NT2/D1 (cell line): ENCODE measurements around the gene DNAJC17.

Experiments
- DNase-seq: peaks from one replicate; pipeline ENCODE4 v3.0.0-alpha.2; 2011; ENCODE audit warnings: low read depth, low spot score
- H3K27me3 ChIP-seq: 2 replicates; pipeline ENCODE4 v1.6.0; 2011; ENCODE audit warnings: mild to moderate bottlenecking; ENCODE audit not compliant: insufficient read length, insufficient read depth
- H3K36me3 ChIP-seq: 2 replicates; pipeline ENCODE4 v1.6.1; 2011; ENCODE audit warnings: mild to moderate bottlenecking, low read length, mixed read lengths; ENCODE audit not compliant: insufficient read depth, insufficient read length
- H3K4me1 ChIP-seq: 2 replicates; pipeline ENCODE4 v1.5.1; 2011; ENCODE audit not compliant: insufficient read depth, insufficient read length
- H3K4me3 ChIP-seq: 2 replicates; pipeline ENCODE4 v1.5.1; 2011; ENCODE audit warnings: low read depth; ENCODE audit not compliant: insufficient read length
- H3K9ac ChIP-seq: 2 replicates; pipeline ENCODE4 v1.6.0; 2011; ENCODE audit warnings: low read depth; ENCODE audit not compliant: insufficient read length
- H3K9me3 ChIP-seq: 2 replicates; pipeline ENCODE4 v1.5.1; 2011; ENCODE audit warnings: mild to moderate bottlenecking, low read length; ENCODE audit not compliant: insufficient read depth
- SUZ12 ChIP-seq: IDR thresholded peaks from 2 replicates; pipeline ENCODE4 v1.6.1; 2011; ENCODE audit not compliant: insufficient read length, insufficient read depth; ENCODE audit errors: extremely low read depth
- YY1 ChIP-seq: IDR thresholded peaks from 2 replicates; pipeline ENCODE4 v1.6.1; 2011; ENCODE audit not compliant: insufficient read length, insufficient read depth
- ZNF274 ChIP-seq: IDR thresholded peaks from 2 replicates; pipeline ENCODE4 v1.6.1; 2011; ENCODE audit warnings: mild to moderate bottlenecking, low read depth, low read length

DNAJC17 gene

DNA sequence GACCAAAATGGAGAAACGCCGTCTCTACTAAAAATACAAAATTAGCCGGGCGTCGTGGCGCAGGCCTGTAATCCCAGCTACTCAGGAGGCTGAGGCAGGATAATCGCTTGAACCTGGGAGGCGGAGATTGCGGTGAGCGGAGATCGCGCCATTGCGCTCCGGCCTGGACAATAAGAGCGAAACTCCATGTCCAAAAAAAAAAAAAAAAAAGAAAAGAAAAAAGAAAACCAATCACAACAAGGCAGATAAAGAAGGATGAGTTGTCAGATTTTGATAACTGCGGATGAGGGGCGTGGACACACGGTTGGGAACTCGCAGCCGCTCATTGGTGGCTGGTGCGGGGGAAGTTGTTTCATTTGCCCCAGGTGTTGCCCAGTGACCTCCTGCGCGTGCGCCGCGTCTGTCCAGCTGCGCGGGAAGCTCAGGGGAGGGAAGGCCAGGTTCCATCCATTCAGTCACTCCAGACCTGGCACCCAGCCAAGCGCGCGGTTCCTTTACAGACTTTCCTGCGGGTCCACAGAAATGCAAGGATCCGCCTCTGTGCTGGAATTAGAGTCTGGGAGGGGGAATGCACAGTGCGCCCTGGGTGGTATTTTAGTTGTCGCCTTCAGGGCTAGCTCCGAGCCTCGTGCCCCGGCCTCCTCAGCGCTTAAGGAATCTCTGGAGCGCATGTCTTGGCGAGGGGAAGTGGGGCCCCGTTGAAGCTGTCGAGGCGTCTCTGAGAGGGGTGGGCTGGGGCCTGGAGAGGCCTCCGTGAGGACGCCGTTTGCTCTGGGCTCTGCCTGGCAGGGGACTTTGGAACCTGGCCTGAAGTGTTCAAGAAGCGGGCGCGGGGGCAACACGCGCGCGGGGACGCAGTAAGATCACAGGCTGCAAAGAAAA is 44.1 kb downstream of the DNAJC17 start:
- no peaks in the 10 kb centered on the region for H3K9me3 ChIP-seq
- peaks cover 17% of the 10 kb centered on the region for H3K4me1 ChIP-seq
- peaks cover 11% of the 10 kb centered on the region for H3K36me3 ChIP-seq
- peak overlapping the region; percentile 87 for H3K9ac ChIP-seq
- TF ChIP-seq YY1 (no peak), ZNF274 (no peak)
- no peak for DNase-seq
- H3K27me3 ChIP-seq: no peaks in the 10 kb centered on the region
- peak overlapping the region; percentile 65 for H3K4me3 ChIP-seq

DNA sequence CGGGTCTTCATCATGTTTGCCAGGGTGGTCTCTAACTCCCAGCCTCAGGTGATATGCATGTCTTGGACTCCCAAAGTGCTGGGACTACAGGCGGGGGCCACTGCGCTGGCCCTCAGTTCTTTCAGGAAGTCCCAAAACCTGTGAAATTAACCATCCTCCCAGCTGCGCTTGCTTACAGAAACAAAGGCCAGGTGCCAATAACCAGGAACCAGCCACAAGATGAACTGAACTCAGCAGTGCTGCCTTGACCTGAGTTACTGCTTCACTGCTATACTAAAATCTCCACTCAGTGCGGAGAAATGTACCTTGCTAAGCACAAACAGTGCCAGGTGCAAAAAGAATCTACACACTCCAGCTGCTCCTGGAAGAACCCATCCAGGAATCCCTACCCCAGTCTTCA is 47.3 kb downstream of the DNAJC17 start:
- H3K4me1 ChIP-seq: no peaks in the 10 kb centered on the region
- no peak overlapping the region for H3K4me3 ChIP-seq
- H3K27me3 ChIP-seq: no peaks in the 10 kb centered on the region
- no peaks in the 10 kb centered on the region for H3K9me3 ChIP-seq
- H3K36me3 ChIP-seq: no peaks in the 10 kb centered on the region
- TF ChIP-seq SUZ12 (no peak), ZNF274 (no peak), YY1 (no peak)
- DNase-seq: no peak
- no peak overlapping the region for H3K9ac ChIP-seq

DNA sequence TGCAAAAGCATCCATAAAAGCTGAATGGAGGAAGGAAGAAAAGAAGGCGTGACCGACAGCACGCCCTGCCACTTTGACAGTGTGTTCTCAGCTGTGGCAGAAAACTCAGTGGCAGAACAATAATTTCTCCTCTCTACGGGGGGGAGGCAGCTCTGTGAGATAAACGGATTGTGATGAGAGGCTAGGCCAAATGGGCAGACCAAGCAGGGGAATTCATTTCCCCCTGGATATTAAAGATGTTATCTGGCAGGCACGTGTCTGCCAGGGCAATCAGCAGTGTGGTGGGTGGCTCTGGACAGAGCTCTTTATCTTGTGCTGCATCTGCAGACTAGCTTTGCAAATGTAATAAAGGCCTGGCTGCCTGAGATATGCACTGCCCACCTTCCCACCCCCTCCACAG is 50.3 kb downstream of the DNAJC17 start:
- Histone ChIP-seq H3K36me3 (peaks cover 4% of the 10 kb centered on the region), H3K4me1 (no peaks in the 10 kb centered on the region), H3K9me3 (no peaks in the 10 kb centered on the region), H3K9ac (no peak overlapping the region), H3K27me3 (no peaks in the 10 kb centered on the region), H3K4me3 (no peak overlapping the region)
- no peak for DNase-seq
- no peak for TF ChIP-seq SUZ12
- no peak for TF ChIP-seq ZNF274
- no peak for TF ChIP-seq YY1

DNA sequence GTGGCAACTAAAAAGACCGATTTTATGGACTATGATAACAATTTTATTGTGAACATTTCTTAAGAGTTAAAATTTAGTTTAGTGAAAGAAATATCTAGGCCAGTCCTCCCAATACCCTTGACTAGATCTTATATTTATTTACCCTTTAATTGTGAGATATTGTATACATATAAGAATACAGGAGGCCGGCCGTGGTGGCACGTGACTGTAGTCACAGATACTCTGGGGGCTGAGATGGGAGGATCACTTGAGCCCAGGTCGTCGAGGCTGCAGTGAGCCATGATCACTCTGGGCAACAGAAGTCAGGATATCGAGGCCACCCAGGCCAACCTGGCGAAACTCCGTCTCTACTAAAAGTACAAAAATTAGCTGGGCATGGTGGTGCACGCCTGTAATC is 51.5 kb downstream of the DNAJC17 start:
- no peaks in the 10 kb centered on the region for H3K9me3 ChIP-seq
- H3K36me3 ChIP-seq: peaks cover 15% of the 10 kb centered on the region
- H3K27me3 ChIP-seq: no peaks in the 10 kb centered on the region
- no peak for DNase-seq
- H3K4me1 ChIP-seq: no peaks in the 10 kb centered on the region
- H3K9ac ChIP-seq: peak overlapping the region; percentile 95
- no peak overlapping the region for H3K4me3 ChIP-seq
- TF ChIP-seq ZNF274: no peak
- TF ChIP-seq YY1: no peak
- TF ChIP-seq SUZ12: no peak

DNA sequence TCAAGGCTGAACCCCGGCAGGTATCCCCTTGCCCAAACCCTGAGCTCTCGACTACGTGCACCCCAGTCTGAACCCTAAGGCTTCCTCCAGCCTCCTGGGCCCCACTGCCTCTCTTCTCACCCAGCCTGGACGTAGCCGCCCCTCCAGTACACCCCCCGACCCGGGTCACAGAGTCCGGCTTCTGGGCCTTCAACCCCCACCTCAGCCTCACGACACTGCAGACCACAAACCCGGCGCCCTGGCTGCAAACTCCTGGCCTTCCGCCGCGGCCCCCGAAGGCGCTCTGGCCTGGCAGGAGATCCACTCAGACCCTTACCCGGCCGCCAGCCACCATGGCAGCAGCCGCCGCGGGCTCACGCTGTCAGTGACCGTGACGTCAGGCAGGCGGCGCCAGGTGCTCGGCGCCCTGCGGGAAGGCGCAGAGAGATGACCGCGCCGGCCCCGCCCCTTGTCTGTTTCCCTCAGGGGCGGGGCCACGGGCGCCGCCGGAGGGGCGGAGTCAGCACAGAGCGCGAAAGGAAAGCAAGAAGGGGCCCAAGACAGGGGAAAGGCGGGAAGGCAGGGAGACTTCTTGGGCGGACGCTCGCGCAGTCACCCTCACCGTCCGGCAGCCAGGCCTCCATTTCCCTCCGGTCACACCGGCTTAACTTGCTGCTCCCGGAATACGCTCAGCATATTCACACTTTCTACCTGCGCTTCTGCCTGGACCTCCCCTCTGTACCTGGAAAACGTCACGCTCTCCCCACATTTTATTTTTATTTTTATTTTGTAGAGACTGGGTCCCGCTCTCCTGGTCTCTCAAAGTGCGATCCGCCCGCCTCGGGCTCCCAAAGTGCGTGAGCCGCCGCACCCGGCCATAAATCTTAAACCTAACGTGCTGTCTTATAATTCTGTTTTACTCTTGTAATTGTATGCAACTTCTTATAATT is 52.1 kb downstream of the DNAJC17 start, which contains the start of gene RMDN3:
RMDN3 (minus strand) TSS at position 372 of the 929 bp plus-strand sequence. CDS start 471 bp downstream, outside the sequence.
- Histone ChIP-seq H3K4me1 (no peaks in the 10 kb centered on the region), H3K36me3 (peaks cover 20% of the 10 kb centered on the region), H3K4me3 (peak within 1 kb of the TSS; percentile 77), H3K27me3 (no peaks in the 10 kb centered on the region), H3K9me3 (no peaks in the 10 kb centered on the region), H3K9ac (peak within 1 kb of the TSS; percentile 95)
- DNase-seq: peak; percentile 84
- TF ChIP-seq SUZ12: no peak
- peak; percentile 7 for TF ChIP-seq YY1

DNA sequence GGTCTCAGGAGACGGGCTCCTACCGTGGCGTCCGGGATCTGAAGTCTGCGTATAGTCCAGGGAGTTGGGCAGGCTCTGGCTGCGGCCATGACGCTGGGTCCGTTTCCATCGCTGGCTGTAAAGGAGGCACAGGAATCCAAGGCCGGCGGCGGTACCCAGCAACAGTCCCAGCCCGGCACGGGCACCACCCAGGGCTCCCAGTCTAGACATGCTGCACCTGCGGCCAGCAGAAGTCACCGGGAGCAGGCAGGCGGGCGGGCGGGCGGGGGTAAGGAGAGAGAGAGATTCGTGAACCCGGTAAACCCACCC is 52.7 kb downstream of the DNAJC17 start:
- Histone ChIP-seq H3K4me3 (peak overlapping the region; percentile 77), H3K36me3 (peaks cover 24% of the 10 kb centered on the region), H3K9ac (peak overlapping the region; percentile 89), H3K4me1 (no peaks in the 10 kb centered on the region), H3K27me3 (no peaks in the 10 kb centered on the region), H3K9me3 (no peaks in the 10 kb centered on the region)
- no peak for TF ChIP-seq SUZ12
- TF ChIP-seq YY1: no peak
- TF ChIP-seq ZNF274: no peak
- no peak for DNase-seq

DNA sequence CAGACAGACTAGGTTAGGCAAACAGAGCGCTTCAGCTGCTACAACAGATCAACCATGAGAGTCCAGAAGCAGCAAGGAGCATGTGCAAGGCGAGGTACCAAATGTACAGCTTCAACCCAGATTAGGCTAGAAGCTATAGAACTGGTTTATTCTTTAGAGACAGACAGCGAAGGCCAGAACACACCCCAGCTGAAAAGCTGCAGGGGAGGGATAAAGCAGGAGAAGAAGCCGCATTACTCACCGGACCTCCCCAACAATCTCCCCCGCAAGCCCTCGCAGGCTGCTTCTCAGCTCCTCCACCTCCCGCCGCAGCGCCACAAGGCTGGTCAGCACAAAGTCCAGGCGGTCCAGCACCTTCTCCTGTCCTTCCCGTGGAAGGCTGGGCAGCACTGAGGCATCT is 55.5 kb downstream of the DNAJC17 start:
- H3K4me3 ChIP-seq: no peak overlapping the region
- H3K9me3 ChIP-seq: no peaks in the 10 kb centered on the region
- TF ChIP-seq SUZ12 (no peak), YY1 (no peak), ZNF274 (no peak)
- peaks cover 2% of the 10 kb centered on the region for H3K4me1 ChIP-seq
- DNase-seq: no peak
- H3K27me3 ChIP-seq: no peaks in the 10 kb centered on the region
- H3K36me3 ChIP-seq: peaks cover 26% of the 10 kb centered on the region
- H3K9ac ChIP-seq: no peak overlapping the region
